Skeletal muscle satellite cell (primary cell): ENCODE results near the gene FANCL.

Experiments used
- H3K27me3 ChIP-seq: 2 replicates; pipeline ENCODE4 v1.7.0; 2013; ENCODE audit warnings: low read length; ENCODE audit not compliant: control insufficient read depth, insufficient read depth
- H3K36me3 ChIP-seq: 2 replicates; pipeline ENCODE4 v1.7.0; 2013; ENCODE audit warnings: mild to moderate bottlenecking, control low read depth, low read length; ENCODE audit not compliant: insufficient read depth
- H3K4me1 ChIP-seq: 2 replicates; pipeline ENCODE4 v1.7.0; 2013; ENCODE audit warnings: low read length; ENCODE audit not compliant: control insufficient read depth, insufficient read depth
- H3K4me2 ChIP-seq: 2 replicates; pipeline ENCODE4 v1.7.0; 2013; ENCODE audit warnings: mild to moderate bottlenecking, low read length
- H3K4me3 ChIP-seq: 2 replicates; pipeline ENCODE4 v1.7.0; 2013; ENCODE audit warnings: low read length
- H3K9ac ChIP-seq: 2 replicates; pipeline ENCODE4 v1.7.0; 2013; ENCODE audit warnings: mild to moderate bottlenecking, low read depth, low read length, moderate library complexity
- H3K9me3 ChIP-seq: replicated peaks from 2 replicates; pipeline ENCODE4 v1.7.0; 2013; ENCODE audit warnings: mild to moderate bottlenecking, control low read depth, low read length

The FANCL gene

DNA sequence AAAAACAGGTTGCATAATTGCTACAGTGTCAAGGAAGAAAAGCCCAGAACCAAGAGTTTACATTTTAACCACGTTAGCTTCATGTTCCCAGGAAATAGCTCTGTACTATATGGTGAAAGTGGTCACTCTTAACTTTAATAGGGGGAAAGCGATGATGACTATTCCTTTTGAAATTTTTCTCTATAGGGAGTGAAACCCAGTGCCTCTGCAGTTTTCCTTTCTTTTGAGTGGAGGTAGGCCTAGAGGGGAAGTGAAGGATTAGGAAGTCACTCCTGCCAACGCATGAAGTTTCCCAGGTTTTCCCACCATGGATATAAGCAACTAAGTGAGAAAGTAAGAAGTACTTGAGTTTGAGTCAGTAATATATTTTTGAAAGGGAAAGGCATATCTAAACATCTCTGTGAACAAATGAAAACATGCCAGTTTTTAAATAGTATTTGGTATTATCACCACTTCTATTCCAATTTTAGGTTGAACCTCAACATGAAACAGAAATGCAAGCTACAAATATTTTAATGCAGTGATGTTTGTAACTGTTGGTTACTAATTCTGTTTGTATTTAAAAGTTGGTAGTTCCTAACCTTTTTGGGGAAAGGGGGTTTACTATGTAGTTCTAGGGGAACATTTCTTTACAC, 102.6 kb downstream of the FANCL start:
- Histone ChIP-seq H3K9ac (no peak overlapping the region), H3K4me3 (no peak overlapping the region), H3K9me3 (no peaks in the 10 kb centered on the region), H3K27me3 (no peaks in the 10 kb centered on the region), H3K4me2 (no peak overlapping the region), H3K4me1 (peaks cover 1% of the 10 kb centered on the region), H3K36me3 (peaks cover 5% of the 10 kb centered on the region)

GRCh38 chr2:58137856-58138255, 103.3 kb downstream of the FANCL start:
- no peak overlapping the region for H3K9ac ChIP-seq
- peaks cover 5% of the 10 kb centered on the region for H3K36me3 ChIP-seq
- H3K4me1 ChIP-seq = peaks cover 6% of the 10 kb centered on the region
- H3K4me2 ChIP-seq = no peak overlapping the region
- H3K9me3 ChIP-seq = no peaks in the 10 kb centered on the region
- no peaks in the 10 kb centered on the region for H3K27me3 ChIP-seq
- no peak overlapping the region for H3K4me3 ChIP-seq

DNA sequence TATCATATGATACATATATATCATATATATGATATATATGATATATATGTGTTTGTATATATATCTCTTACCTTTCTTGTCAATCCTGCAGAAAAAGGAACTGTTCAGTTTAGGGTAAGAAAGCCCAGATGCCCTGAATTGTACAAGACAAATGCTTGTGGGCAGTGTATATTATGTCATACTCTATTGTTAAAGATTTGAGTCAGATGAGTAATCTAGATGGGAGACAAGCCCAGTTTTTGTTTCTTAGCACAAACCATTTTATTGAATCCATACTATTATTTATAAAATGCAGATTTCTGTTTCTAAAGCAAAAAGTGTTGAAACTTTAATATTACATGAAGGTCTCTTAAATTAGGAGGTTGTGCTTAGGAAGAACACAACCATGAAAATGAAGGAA, 103.9 kb downstream of the FANCL start:
- H3K36me3 ChIP-seq = peaks cover 5% of the 10 kb centered on the region
- no peak overlapping the region for H3K4me3 ChIP-seq
- H3K9me3 ChIP-seq = no peaks in the 10 kb centered on the region
- no peak overlapping the region for H3K9ac ChIP-seq
- peaks cover 6% of the 10 kb centered on the region for H3K4me1 ChIP-seq
- no peak overlapping the region for H3K4me2 ChIP-seq
- H3K27me3 ChIP-seq = no peaks in the 10 kb centered on the region

GRCh38 chr2:58135861-58136260, 105.3 kb downstream of the FANCL start:
- Histone ChIP-seq H3K9me3 (no peaks in the 10 kb centered on the region), H3K27me3 (no peaks in the 10 kb centered on the region), H3K4me2 (no peak overlapping the region), H3K9ac (no peak overlapping the region), H3K4me1 (peaks cover 17% of the 10 kb centered on the region), H3K36me3 (peaks cover 5% of the 10 kb centered on the region), H3K4me3 (no peak overlapping the region)

GRCh38 chr2:58133395-58133794, 107.7 kb downstream of the FANCL start:
- H3K9ac ChIP-seq = no peak overlapping the region
- H3K27me3 ChIP-seq = no peaks in the 10 kb centered on the region
- no peak overlapping the region for H3K4me2 ChIP-seq
- H3K4me3 ChIP-seq = no peak overlapping the region
- peaks cover 17% of the 10 kb centered on the region for H3K4me1 ChIP-seq
- H3K36me3 ChIP-seq = no peaks in the 10 kb centered on the region
- no peaks in the 10 kb centered on the region for H3K9me3 ChIP-seq

- Histone ChIP-seq H3K9ac (no peak overlapping the region), H3K27me3 (no peaks in the 10 kb centered on the region), H3K4me1 (peaks cover 17% of the 10 kb centered on the region), H3K4me2 (no peak overlapping the region), H3K9me3 (no peaks in the 10 kb centered on the region), H3K36me3 (no peaks in the 10 kb centered on the region), H3K4me3 (no peak overlapping the region)
Observed at GRCh38 chr2:58131191-58132011, 109.7 kb downstream of the FANCL start.

DNA sequence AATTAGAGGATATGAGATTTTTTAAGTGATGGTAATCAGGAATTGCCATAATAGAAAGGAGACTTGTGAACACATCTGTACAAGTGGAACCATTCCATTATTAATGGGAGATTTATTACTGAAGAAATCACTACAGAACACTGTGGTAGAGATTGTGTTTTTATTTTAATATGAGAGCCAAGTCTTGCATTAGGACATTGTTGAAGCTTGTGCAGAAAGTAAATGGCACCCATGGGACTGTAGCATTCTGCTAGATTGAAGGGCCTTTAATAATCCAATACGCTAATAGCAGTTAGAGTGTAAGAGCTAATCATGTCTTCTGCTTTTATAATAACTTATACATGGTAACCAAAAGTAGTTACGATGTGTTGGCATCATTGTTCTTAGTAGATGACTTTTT, 110.9 kb downstream of the FANCL start:
- Histone ChIP-seq H3K4me1 (peaks cover 17% of the 10 kb centered on the region), H3K36me3 (no peaks in the 10 kb centered on the region), H3K27me3 (no peaks in the 10 kb centered on the region), H3K4me3 (no peak overlapping the region), H3K9me3 (no peaks in the 10 kb centered on the region), H3K9ac (no peak overlapping the region), H3K4me2 (no peak overlapping the region)

DNA sequence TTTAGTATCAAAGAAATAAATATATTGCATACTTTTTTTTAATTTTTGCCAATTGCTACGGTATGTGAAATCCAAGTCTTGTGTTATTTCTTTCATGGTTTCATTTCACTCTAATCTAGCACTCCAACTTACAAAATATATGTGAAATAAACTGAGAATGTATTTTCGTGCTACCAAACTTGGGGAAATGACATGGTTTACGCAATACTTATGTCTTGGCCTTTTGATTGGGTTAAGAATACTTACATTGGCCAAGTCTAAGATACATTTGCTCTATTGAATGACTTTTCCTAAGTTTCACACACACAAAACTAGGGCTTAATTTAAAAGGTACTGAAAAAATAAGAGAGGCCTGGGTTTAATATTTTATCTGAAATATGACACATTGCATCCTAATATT, 114.0 kb downstream of the FANCL start:
- Histone ChIP-seq H3K4me2 (no peak overlapping the region), H3K4me3 (no peak overlapping the region), H3K27me3 (no peaks in the 10 kb centered on the region), H3K36me3 (no peaks in the 10 kb centered on the region), H3K9me3 (no peaks in the 10 kb centered on the region), H3K4me1 (peaks cover 11% of the 10 kb centered on the region), H3K9ac (no peak overlapping the region)

DNA sequence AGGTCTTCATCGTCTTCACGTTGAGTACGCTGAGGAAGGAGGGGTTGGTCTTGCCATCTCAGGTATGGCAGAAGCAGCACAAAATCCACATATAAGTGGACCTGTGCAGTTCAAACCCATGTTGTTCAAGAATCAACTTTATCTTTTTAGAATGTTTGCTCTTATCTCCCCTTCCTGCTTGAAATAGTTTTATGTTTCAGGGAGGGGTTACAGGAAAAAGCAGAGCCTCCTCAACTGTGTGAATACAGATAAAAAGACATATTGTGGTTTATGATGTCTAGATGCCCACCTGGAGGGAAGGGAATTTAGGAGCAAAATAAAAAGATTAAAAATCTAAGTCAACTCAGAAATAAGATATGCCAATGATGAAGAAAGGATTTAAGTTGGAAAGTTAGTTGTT, 118.6 kb downstream of the FANCL start:
- H3K27me3 ChIP-seq = no peaks in the 10 kb centered on the region
- H3K9me3 ChIP-seq = no peaks in the 10 kb centered on the region
- no peak overlapping the region for H3K4me3 ChIP-seq
- H3K4me1 ChIP-seq = no peaks in the 10 kb centered on the region
- H3K4me2 ChIP-seq = no peak overlapping the region
- no peak overlapping the region for H3K9ac ChIP-seq
- H3K36me3 ChIP-seq = no peaks in the 10 kb centered on the region

GRCh38 chr2:58122040-58122439, 119.1 kb downstream of the FANCL start:
- Histone ChIP-seq H3K36me3 (no peaks in the 10 kb centered on the region), H3K4me2 (no peak overlapping the region), H3K27me3 (no peaks in the 10 kb centered on the region), H3K4me3 (no peak overlapping the region), H3K4me1 (no peaks in the 10 kb centered on the region), H3K9me3 (no peaks in the 10 kb centered on the region), H3K9ac (no peak overlapping the region)

GRCh38 chr2:58120626-58121229, 120.4 kb downstream of the FANCL start:
- Histone ChIP-seq H3K27me3 (no peaks in the 10 kb centered on the region), H3K9ac (no peak overlapping the region), H3K36me3 (no peaks in the 10 kb centered on the region), H3K4me1 (no peaks in the 10 kb centered on the region), H3K4me2 (no peak overlapping the region), H3K9me3 (no peaks in the 10 kb centered on the region), H3K4me3 (no peak overlapping the region)
